AG04449 (cell line): ENCODE data around the gene CYP4V2.
"Not testable (repeated sequence)": the region's sequence is repeated elsewhere in the genome, so short reads cannot be mapped to it uniquely, and the experiment has no call there.

Experiments
- CTCF ChIA-PET: fragments of 350-600 bp; formaldehyde crosslinking; extraction: SDS; loops from one replicate; lab custom pipeline; 2021; ENCODE audit warnings: antibody characterized with exemption; lab: Yijun Ruan, JAX
- POLR2A ChIA-PET: fragments of 400-600, 350-600 bp; formaldehyde crosslinking; extraction: SDS; loops from one replicate; lab custom pipeline; 2020; ENCODE audit warnings: antibody characterized with exemption, inconsistent platforms; lab: Yijun Ruan, JAX
- DNase-seq: peaks from one replicate; pipeline ENCODE4 v3.0.0-alpha.2; 2010; ENCODE audit warnings: low read depth, low spot score
- H3K4me3 ChIP-seq: 2 replicates; pipeline ENCODE4 v1.5.1; 2011; ENCODE audit warnings: low read depth, mild to moderate bottlenecking, control low read depth, low read length
- TF ChIP-seq, protein P1 (sequence below): IDR thresholded peaks from one replicate; pipeline ENCODE4 v1.5.1; 2011; ENCODE audit warnings: mild to moderate bottlenecking, moderate library complexity, low read length, control low read depth, inconsistent platforms; ENCODE audit not compliant: insufficient read depth; ENCODE audit errors: missing control alignments

The CYP4V2 gene

DNA sequence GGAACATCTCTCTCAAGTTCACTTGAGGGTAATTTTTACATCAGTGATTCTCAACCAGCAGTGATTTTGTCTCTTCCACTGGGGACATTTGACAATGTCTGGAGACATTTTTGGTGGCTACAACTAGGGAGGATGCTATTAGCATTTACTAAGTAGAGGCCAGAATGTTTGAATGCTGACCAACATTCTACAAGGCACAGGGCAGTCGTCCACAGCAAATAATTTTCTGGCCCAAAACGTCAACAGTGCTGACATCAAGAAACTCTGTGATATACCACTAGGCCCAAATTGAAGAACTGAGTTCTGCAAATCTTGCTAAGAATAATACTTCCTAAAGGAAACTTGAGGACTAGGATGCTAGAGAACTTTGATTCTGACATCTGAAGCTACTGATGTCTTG lies 43.0 kb downstream of the CYP4V2 start:
- POLR2A ChIA-PET = no interaction called here
- TF ChIP-seq, protein P1, sequence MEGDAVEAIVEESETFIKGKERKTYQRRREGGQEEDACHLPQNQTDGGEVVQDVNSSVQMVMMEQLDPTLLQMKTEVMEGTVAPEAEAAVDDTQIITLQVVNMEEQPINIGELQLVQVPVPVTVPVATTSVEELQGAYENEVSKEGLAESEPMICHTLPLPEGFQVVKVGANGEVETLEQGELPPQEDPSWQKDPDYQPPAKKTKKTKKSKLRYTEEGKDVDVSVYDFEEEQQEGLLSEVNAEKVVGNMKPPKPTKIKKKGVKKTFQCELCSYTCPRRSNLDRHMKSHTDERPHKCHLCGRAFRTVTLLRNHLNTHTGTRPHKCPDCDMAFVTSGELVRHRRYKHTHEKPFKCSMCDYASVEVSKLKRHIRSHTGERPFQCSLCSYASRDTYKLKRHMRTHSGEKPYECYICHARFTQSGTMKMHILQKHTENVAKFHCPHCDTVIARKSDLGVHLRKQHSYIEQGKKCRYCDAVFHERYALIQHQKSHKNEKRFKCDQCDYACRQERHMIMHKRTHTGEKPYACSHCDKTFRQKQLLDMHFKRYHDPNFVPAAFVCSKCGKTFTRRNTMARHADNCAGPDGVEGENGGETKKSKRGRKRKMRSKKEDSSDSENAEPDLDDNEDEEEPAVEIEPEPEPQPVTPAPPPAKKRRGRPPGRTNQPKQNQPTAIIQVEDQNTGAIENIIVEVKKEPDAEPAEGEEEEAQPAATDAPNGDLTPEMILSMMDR = no peak
- H3K4me3 ChIP-seq = no peak overlapping the region
- CTCF ChIA-PET = no interaction called here
- DNase-seq = no peak

DNA sequence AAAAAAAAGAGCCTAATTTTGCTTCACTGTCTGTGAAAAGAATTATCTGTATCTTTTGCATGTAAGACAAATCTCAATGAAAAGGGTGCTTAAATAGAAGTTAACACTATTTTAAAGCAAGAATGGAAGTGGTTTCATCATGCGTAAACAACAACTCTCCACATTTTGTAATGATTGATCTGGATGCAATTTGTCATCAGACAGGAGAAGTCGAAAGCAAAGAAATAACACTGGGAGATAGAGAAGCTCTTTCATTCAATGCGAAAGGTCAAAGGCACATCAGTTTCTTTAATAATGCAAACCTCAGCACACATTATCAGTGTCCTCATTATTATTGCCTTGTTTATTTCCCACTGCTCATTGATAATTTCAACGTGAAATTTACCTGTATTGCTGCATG lies 44.8 kb downstream of the CYP4V2 start:
- POLR2A ChIA-PET = no interaction called here
- CTCF ChIA-PET = no interaction called here
- TF ChIP-seq, protein P1 = no peak
- no peak for DNase-seq
- no peak overlapping the region for H3K4me3 ChIP-seq

DNA sequence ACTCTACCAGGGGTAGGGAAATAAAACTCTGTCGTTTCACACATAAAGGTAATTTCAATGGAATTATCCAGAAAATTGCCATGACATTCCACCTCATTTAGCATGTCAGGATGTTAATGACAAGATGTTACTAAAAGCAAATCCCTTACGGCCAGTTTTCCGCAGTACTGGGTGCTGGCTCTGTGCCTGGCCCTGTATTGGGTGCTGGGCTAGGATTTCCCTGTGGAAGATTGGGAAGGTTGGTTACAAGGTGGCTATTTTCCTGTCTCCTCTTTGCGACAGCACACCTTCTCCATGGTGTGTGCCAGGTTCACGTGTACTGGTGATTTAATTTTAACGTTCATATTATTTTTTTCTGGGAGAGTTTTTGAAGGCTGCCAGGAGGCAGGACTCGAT lies 49.1 kb downstream of the CYP4V2 start:
- ChIA-PET POLR2A (no interaction called here), CTCF (no interaction called here)
- TF ChIP-seq, protein P1 = no peak
- H3K4me3 ChIP-seq = no peak overlapping the region
- DNase-seq = no peak

DNA sequence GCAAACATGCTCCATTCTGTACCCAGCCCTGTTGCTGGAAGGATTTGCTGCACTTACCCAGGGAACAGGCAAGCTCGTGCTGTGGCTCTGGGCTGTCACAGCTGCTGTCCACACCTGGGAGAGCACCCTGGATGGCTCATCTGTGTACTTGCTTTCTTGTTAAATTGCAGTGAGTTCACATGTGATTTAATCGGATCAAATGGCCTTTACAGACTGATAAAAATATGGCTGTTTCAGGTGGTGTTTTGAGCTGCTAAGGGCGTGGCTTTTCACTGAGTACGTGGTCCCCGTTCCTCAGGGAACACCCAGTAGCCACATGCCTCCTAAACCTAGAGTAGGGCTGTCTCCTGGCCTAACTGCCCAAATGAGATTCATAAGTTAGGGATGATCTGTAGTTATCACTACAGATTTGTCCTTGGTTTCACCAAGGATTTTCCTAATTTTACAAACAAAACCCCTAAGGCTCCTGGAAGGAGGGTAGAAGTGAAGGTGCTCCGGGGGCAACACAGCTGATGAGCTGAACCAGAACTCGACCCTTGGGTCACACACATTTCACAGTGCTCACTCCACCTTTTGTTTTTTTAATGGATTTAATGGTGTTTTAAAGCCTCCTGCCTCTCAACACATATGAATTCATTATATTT lies 49.6 kb downstream of the CYP4V2 start:
- POLR2A ChIA-PET = no interaction called here
- CTCF ChIA-PET = no interaction called here

DNA sequence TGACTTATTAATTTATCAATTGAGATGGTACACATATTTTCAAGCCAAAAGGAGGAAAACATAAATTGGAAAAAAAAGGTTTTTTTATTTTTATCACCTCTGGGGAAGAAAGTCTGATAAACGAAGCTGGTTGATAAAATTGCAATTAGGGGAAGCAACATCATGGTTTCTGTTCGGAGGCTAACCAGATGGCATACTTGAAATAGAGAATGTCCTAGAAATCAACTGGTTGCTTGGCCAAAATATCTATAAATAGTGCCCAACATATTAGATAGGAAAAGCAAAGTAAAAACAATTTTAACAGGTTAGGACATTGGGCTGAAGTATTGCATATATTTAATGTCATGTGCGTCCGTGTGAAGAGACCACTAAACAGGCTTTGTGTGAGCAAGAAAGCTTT lies 50.2 kb downstream of the CYP4V2 start:
- POLR2A ChIA-PET = no interaction called here
- CTCF ChIA-PET = no interaction called here
- TF ChIP-seq, protein P1 = no peak

More for the DNA sequence above, 49.6 kb downstream of the CYP4V2 start:
- TF ChIP-seq, protein P1 = no peak
- no peak for DNase-seq
- no peak overlapping the region for H3K4me3 ChIP-seq

DNA sequence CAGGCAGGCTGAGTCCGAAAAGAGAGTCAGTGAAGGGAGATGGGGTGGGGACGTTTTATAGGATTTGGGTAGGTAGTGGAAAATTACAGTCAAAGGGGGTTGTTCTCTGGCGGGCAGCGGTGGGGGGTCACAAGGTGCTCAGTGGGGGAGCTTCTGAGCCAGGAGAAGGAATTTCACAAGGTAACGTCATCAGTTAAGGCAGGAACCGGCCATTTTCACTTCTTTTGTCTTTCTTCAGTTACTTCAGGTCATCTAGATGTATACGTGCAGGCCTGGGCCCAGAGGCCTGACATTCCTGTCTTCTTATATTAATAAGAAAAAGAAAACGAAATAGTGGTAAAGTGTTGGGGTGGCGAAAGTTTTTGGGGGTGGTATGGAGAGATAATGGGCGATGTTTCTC lies 50.7 kb downstream of the CYP4V2 start:
- H3K4me3 ChIP-seq, POLR2A ChIA-PET, CTCF ChIA-PET, DNase-seq: not testable (repeated sequence)

More for the DNA sequence above, 50.2 kb downstream of the CYP4V2 start:
- no peak for DNase-seq
- no peak overlapping the region for H3K4me3 ChIP-seq

DNA sequence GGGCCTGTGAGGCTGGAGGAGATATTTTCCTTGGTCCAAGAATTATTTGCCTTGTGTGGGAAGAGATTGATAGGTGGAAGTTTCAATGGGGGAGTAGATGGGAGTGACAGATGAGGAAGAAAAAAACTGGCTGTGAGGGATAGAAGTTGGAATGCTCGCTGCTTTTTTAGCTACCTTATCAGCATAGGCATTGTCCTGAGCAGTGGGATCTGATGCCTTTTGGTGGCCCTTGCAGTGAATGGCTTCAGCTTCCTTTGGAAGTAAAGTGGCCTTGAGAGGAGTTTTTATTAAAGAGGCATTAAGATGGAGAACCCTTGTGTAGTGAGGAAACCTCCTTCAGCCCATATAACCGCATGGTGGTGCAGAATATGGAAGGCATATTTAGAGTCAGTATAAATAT lies 52.0 kb downstream of the CYP4V2 start:
- no peak for DNase-seq
- H3K4me3 ChIP-seq = no peak overlapping the region
- ChIA-PET POLR2A (no interaction called here), CTCF (no interaction called here)
- TF ChIP-seq, protein P1 = no peak
